Activated gamma-delta T cell treated with anti-CD3 and anti-CD28 coated beads, Interleukin-2, amount 50 U/mL, for 16 hours (primary cell): ENCODE data around the gene GALNT10.

Experiments used
- DNase-seq: peaks from one replicate; pipeline ENCODE4 v3.0.0-alpha.2; 2020; ENCODE audit warnings: low read depth

Gene GALNT10

DNA sequence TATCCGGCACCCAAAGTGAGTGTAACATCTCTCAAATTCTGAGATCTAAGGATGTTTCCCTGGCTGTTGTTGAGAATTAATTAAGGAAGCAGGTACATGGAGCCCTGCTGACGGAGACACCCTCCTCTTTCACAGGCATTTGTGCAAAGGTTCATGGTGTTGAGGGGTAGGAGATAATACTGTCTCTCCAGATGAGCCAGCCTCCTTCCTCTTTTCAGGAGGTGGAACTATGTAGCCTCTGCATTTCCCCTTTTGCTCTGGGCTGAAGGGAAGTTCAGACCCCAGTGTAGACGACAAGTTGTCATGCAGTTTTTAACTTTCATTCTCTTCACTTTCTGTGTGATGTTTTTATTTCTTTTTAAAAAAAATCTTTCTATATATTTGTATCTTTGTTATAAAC, 107.5 kb downstream of the GALNT10 start:
- no peak for DNase-seq

DNA sequence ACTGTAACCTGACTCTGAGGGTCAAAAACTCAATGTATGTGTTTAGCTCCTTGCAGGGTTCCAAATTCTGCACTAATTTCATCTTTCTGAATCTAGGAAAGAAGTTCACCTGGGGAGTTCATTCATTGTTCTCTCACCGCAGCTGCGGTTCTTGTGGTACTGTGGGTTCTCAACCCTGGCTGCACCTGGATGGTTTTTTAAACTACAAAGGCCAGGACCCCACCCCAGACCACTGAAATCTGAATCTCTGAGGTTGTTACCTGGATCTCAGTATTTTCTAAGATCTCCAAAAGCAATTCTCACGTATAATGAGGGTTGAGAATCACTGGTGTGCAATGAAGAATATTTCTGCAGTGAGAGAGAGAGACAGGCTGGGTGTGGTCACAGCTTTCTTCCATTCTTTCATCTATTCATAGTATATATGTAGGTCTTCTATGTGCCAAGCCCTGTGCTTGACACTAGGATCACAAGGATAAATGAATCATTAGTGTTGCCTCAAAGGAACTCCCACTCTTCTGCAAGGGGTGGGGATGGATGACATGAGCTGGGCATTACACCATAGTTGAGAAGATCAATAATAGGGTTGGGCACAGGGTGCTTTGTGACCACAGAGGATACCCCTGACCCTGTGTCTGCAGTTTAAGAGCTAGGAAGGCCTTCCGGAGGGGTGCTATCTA, 109.8 kb downstream of the GALNT10 start:
- DNase-seq, result no peak

DNA sequence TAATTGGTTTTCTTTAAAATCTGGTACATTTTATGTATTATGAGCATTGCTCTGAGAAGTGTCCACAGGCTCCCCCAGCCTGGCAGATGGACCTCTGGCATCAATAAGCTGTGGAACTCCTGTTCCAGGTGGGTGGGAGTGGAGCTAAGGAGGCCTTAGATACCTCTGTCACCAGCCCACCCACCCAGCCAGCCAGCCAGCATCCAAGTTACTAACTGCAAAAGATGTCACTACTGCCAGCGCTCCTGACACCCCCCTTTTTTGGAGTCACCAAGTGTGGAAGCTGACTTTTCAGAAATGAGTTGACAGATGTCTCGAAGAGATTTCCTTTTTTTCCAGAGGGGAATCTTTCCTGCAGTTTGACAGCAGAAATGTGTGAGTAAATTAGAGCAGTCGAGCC, 111.2 kb downstream of the GALNT10 start:
- DNase-seq, result no peak

DNA sequence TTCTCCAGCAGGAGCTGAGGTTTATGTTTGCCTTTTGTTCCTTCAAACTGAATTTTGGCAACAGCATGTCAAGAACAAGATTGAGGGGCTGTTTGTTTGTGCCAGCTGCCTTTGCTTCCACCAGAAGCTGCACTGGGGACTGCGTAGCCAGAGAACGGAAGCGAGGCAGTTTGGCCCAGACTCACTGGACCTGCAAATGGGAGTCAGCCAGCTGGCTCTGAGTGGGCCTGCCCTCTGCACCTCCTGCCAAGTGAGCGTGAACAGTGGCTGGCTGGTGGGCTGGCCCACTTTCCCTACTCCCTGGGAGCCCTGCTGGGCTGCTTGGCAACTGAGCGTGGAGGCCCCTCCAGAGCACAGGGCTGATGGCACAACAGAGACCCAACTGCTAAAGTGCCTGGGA, 111.6 kb downstream of the GALNT10 start:
- no peak for DNase-seq

DNA sequence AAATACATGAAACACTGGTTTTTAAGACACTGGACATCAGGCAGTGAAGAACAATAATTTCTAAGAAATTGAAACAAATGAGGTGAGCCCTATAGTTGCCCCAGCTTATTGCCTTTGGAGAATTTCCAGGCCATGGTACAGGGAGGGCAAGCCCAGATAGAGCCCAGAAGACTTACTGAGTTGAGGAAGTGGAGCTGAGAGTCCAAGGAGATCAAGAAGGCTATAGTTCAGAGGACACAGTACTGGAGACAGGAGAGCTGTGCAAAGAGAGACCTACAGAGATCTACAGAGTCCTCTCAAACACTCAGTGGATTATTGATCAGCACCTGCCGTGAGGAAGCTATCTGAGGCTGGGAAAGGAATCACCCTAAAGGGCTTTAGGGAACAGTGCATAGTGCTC, 112.6 kb downstream of the GALNT10 start:
- DNase-seq, result no peak

DNA sequence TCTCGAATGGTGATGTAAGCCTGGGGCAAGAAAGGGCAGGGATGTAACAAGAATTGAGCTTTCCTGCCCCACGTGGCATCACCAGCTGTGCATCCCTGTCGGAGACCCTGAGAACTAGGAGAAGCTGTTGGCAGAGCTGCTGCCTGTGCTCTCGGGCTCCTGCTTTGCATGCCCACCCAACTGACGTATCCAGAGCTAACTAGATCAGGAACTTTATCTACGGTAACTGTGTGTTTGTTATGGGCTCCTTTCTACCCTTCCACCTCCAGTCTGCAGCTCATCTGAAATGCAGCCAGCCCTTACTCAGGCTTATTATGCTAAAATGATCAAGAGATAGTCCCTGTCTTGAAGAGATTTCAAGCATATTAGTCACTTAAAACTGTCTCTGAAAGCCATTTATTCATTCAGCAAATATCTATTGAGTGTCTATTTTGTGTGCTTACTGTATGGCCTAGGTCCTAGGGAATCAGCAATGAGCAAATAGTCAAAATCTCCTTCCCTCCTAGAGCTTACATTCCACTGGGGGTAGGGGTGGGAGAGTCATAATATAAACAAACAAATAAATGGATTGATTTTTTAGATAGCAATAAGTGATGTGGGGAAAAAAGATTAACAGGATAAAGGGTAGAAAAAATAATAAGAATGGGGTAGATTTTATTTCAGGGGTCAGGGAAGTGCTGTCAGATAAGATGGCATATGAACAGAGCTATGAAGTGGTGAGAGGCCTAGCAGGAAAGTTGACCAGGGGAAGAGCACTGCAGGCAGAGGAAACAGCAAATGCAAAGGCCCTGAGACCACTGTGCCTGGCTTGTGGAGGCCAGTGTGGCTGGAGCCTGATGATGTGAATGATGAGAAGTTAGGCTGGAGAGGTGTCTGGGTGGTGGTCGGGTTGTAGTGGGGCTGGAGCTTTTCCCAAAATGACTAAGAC, 118.2 kb downstream of the GALNT10 start:
- no peak for DNase-seq

DNA sequence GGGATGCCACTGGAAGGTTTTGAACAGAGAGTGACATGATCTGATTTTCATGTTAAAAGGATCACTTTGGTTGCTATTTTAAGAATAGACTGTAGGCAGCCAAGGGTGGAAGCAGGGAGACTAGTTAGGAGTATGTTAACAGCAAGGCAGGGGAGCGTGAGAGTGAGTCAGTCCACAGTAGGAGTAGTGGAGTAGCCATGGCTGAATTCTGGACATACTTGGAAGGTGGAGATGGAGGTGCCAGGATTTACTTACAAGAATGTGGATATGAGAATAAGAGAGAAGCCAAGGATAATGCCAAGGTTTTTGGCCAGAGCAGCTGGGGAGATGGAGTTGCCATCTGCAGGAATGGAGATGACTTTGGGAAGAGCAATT, 118.8 kb downstream of the GALNT10 start:
- DNase-seq, result no peak

DNA sequence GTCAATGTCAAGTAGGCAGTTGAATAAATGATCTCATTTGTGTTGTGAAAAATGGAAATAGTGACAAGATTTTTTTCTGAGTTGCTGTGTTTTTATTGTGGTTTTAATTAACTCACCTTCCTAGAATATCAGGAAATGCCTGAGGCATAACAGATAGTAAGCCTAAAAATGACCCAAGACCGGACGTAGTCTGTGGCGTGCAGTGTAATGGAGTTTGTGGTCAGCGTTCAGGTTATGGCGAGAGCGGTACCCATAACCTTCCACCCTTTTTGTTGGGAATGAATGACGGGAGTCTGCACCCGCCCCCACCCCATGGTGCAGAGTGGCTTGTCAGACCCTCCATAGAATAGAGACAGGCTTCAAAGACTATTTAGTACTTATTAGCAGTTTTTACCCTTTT, 119.3 kb downstream of the GALNT10 start:
- DNase-seq, result no peak

DNA sequence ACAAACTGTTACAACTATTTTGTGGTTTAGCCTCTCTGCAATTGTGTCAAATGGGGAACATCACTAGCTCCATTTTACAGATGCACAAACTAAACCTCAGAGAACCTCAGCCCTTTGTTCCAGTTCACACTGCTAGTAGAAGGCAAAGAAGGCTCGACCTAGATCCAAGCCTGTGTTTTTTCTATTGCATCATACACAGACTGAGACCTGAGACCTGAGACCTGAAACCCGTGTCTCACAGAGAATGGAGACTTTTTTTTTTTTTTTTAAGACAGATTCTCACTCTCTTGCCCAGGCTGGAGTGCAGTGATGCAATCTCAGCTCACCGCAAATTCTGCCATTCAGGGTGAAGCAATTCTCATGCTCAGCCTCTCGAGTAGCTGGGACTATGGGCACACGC, 120.8 kb downstream of the GALNT10 start:
- DNase-seq, result no peak

DNA sequence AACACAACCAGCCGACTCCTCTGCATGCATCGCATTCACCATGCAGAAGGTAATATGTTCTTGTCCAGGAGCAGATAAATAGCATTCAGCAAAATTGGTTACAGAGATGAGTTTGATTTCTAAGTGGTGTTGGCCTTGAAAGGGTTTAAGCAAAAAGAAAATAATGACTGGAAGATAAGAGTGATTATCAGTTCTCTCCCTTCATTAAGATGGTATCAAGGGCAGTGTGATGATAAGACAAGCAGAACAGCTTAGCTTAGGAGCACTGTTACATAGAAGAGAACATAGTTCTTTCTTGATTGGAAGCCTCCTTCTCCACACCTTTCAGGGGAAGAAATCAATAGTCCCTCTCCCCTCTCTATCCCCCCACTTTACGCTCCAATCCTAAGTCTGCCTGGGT, 121.5 kb downstream of the GALNT10 start:
- DNase-seq, result no peak

DNA sequence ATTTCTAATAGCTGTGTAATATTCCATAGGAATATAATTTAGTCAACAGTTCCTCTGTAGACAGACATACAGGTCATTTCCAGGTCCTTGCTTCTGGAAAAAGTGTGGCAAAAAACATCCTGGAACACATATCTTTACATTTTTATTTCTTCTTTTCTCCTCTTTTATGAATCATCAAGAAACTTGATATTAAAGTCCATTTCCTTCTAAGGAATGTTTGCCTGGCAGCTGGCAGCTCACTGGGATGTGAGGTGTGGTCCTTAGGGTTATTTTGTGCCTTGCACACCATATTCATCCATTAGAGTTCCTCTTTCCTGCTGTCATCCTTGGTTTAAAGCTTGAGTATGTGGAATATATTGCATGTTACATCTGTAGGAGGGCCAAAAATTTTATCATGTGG, 122.0 kb downstream of the GALNT10 start:
- no peak for DNase-seq

DNA sequence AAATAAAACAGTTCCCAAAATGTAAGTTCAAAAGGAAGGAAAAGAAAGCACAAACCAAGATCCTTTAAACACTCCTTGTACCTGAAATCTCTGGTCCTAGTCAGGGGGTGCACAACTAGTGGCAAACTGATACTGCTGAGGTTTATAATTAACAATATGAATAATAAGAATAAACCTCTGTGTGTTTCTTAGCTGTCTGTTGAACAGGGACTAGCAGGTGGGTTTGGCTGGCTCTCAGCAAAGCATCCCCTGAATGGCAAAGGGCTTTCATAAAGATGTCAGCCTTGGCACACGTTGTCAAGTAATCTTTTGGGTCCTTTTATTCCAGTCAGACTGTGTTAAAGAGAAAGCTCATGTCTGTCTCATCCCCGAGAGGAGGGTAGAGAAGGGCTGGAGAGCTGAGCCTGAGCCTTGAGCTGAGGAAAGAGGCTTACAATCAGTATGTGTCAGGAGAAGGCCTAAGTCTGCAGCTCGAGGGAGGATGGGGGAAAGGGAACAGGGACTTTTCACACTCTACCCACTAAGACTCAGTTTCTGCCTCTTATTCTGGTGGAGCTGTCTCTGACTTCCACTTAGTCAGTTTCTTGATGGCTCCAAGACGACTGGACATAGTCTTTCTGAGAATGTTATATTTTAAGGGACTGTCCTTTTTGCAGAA, 123.0 kb downstream of the GALNT10 start:
- DNase-seq, result no peak

DNA sequence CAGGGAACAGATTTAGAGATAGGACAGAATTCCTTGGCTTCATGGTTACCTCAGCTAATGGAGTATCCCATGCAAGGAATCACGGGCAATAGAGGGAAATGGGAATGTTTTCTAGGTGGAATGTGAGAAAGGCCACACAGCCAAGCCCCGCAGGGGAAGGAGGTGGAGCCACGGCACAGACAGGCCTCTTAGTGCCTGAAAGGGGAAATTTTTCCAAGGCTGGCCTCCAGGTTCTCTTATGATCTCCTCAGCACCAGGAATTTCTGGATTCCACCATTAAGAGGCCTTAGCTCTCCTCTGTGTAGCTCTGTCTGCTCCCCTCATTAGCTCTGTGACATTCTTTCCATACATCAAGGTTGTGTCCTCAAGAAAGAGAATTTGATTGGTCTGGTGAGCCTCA, 124.7 kb downstream of the GALNT10 start:
- DNase-seq, result no peak

DNA sequence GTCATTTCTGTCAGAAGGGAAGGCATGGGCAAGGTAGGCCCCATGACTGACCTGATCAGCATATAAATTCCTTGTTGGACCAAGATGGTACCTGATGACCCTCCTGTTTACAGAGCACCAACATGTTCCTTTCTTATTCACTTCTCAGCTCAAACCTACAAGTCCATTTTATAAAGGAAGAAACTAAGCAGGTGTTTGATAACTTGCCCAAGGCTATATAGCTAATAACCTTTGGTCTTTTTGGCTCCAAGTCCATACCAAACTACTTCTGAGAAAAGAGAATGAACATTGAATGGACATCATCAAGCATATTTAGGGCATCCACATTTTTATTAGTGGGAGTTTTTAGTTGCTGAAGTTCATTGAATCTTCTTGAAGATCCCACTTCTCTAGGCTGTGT, 125.2 kb downstream of the GALNT10 start:
- DNase-seq, result no peak

DNA sequence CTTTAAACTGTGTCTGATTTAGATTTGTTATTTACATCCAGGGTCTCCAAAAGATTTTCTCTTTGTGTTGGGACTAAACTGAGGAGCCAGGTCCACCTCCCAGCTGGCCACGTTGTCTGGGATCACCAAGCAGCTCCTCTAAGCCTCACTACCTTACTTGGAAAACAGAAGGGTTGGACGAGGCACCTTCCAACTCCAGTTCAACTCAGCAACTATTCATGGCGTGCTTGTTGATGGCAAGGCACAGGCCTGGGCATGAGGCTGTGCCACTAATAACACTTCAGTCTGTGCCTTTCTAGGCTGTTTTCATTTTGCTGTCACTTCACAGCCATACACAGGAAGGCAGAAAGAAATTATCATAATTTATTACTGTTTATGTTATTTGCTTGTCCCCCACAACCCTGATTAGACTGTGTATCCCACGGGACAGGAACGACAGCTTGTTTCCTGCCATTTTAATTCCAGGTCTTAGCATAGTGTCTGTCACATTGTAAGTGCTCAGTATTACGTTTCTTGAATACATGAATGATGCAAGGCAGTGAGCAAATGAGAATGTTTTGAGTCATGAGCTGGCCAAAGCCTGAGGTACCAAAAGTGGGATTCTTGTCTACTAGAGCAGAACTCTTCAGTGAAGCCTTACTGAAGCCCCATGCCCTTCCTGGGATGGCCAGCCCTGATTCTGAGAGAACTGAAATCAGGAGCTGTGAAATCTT, 125.8 kb downstream of the GALNT10 start:
- no peak for DNase-seq

DNA sequence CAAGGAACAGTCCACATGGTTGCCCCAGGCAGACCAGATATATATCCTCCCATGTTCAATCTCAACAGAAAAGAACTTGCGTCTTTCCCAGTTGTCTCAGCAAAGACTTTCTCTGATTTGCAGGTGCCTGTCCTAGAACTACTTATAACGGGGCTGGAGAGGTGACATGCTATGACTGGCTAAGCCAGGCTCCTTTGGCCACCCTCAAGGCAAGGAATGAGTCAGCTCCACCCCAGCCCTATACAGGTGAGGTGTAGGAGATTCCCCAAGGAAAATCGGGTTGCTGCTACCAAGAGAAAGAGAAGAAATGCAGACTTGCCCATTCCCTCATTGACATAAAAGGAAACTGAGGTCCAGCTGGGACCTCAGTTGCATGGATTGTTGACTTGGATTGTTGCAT, 127.4 kb downstream of the GALNT10 start:
- no peak for DNase-seq

DNA sequence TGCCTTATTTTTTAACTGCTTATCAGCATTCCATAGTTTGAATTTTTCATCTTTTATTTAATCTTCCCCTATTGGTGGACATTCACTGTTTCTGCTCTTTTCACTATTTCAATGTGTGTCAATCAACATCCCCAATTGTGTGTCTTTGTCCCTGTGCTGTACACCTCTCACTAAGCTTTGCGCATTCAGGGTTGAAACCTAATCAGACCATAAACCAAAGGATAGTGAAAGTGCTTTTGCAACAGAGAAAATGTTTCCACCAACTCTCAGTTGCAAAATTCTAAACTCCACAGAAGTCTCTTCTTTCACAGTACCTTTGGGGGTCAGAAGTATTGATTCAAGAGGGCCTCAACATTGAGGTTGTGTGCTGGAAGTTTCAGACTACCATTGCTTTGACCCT, 128.2 kb downstream of the GALNT10 start:
- DNase-seq, result no peak

DNA sequence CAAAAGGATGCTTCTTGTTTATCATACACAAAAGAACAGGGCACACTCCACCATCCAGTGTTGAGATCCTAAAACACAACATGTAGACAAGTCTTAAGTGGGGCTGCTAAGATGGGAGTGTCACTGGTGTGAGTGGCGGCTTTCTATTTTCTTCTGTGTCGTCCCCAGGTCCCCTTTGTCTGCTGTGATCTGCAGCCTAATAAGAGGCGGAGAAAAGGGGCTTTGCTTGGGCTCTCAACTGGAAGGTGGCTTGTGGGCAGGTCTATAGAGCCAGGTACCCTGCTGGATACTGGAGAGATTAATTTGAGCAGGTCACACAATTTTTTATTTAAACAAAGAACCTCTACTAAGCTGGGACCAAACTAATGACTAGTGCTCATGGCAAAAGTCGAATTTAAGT, 129.2 kb downstream of the GALNT10 start:
- DNase-seq, result no peak

DNA sequence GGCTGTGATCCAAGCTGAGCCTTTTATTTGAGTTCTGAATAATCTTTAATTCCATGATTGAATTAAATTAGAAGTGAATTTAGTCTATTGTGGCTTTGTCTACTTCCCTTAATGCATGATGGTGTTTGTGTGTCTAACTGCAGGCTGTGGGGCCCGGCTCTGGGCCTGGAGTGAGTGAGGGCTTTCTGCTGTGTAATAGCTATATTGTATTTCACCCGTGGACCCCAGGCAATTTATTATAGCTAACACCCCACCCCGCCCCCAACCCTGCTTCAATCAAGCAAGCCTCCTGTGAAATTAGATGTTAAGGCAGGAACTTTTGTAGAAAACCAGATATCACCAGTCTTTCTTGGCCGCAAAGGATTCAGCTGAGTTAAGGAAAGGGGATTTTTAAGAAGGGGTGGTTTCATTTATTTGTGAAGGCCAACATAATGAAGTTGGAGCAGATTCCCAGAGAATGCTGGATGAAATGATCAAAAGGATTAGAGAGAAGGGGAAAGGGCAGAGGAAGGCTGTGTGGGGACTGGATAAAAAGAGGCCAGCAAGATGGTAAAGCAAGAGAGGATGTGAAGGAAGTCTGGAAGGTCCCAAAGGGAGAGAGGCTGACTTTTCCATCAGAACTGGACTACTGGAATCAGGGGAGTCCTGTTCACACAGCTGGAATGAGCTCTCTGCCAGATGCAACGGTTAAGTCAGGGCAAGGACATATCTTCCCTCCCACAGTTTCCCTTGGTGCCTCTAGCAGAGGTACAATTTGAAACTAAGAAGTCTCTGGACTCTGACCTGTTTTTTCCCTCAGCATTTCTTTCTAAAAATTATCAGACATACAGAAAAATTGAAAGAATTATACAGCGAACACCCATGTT, 129.9 kb downstream of the GALNT10 start:
- no peak for DNase-seq

DNA sequence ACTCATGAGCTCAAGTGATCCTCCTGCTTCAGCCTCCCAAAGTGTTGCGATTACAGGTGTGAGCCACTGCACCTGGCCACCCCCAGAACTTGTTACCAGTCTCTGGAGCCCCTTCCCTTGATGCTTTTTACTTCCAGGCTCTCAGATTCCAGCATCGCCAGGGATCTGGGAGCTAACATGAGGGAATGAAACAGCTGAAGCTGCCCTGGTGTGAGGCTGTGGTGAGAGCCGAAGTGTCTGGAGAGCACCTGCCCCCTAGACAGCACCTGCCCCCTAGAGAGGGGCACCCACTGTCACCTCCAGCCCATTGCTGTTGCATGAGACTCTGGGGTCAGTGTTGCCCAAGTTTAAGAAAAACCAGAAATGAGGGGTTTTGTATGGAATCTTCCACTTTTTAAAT, 131.0 kb downstream of the GALNT10 start:
- DNase-seq, result no peak

DNA sequence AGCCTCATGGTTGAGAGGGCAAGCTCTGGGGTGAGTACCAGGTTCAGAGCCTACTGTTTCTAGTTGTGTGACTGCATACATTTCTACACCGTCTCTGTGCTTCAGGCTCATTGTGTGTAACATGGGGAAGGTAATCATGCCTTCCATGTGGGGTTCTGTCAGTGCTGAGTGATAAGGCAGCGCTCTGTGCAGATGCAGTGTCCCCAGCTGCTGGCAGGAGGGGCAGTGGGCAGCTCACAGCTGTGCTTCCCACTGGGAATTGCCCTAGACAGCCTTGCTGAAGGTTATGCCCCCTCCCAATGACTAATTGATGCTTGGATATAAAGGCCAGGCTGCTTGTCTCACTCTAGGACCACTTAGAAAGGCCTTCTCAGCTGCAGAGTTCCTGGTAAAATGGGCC, 133.5 kb downstream of the GALNT10 start:
- DNase-seq, result no peak

DNA sequence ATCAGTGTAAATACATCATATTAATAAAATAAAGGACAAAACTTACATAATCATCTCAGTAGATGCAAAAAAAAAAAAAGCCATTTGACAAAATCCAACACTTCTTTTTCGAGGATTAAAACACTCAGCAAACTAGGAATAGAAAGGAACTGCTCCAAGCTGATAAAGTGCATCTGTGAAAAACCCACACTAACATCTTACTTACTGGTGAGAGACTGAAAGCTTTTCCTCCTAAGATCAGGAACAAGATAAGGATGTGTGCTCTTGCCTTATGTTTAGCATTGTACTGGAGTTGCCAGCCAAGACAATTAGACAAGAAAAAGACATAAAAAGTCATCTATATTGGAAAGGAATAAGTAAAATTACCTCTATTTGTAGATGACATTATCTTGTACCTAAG, 135.0 kb downstream of the GALNT10 start:
- no peak for DNase-seq
